CMK (cell line): ENCODE measurements around the gene ZNF609.

Source experiments
- DNase-seq: peaks from one replicate; pipeline ENCODE4 v3.0.0-alpha.2; 2010; ENCODE audit warnings: low read depth

Gene ZNF609

DNA sequence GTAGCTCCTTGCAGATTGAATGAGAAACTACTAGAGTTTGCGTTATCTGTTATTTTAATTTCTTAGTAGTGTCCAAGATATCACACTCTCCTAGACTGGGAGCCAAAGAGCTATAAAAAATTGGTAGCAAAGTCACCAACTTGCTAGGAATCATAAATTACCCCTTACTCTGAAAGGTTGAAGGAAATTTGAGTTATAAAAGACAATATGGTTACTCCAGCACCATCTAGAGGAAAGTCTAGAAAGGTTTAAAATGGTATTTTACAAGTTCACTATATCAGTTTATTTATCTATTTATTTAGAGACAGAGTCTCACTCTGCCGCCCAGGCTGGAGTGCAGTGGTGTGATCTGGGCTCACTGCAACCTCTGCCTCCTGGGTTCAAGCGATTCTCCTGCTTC lies 193.4 kb downstream of the ZNF609 start:
- DNase-seq: no peak

DNA sequence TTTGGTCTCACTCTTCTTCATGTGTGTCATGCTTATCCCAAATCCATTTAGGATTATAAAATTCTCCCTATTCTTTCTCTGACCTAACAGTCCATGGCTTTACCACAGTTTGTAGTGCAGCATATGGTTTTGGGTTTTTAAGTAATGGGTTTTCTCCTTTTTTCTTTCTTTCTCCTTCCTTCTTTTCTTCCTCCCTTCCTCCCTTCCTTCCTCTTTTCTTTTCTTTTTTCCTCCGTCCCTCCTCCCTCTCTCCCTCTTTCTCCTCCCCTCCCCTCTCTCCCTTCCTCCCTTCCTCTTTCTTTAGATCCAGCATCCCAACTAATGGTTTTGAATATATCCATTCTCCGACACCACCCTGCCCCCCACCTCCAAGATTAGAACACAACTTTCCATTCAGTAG lies 196.1 kb downstream of the ZNF609 start:
- DNase-seq: no peak

DNA sequence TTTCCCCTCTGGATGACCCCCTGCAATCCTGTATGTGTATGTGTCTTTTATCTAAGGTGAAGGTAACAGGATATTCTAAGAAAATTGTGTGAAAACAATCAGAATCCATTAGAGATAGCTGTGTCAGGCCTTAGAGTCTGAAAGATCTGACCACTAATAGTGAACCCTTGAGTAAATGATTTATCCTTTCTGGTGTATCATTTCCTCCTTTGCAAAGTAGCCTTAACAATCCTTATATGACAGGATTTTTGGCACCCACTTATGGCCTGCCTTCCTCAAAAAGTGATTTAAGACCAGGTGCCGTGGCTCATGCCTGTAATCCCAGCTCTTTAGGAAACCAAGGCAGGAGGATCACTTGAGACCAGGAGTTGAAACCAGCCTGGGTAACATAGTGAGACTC lies 204.8 kb downstream of the ZNF609 start:
- no peak for DNase-seq

DNA sequence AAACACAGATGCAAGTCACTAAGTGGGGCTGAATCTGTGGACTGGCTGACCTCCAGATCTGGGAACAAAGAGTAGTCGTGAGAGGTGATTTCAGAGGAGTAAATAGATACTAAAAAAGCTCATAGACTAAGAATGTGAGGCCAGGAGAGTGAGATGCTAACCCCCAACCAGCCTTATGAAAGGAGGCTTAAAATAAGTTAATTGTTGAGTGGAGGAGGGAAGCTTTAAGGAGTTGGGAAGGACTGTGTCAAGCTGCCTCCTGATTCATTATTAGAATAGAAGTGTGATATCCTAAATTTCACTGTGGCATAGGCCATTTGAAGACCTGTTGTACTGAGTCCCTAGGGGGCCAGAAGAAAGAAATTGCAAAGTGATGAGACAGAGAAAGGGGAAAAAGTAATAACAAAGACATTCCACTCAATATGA lies 207.4 kb downstream of the ZNF609 start:
- DNase-seq: no peak

DNA sequence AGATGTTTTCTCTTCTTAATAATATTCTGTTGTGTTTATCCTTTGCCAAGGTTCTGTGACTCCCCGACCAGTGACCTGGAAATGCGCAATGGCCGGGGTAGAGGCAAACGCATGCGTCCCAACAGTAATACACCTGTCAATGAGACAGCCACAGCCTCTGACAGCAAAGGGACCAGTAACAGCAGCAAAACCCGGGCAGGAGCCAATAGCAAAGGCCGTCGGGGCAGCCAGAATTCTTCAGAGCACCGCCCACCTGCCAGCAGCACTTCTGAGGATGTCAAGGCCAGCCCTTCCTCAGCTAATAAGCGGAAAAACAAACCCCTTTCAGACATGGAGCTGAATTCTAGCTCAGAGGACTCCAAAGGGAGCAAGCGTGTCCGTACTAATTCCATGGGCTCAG lies 213.5 kb downstream of the ZNF609 start:
- DNase-seq: no peak

DNA sequence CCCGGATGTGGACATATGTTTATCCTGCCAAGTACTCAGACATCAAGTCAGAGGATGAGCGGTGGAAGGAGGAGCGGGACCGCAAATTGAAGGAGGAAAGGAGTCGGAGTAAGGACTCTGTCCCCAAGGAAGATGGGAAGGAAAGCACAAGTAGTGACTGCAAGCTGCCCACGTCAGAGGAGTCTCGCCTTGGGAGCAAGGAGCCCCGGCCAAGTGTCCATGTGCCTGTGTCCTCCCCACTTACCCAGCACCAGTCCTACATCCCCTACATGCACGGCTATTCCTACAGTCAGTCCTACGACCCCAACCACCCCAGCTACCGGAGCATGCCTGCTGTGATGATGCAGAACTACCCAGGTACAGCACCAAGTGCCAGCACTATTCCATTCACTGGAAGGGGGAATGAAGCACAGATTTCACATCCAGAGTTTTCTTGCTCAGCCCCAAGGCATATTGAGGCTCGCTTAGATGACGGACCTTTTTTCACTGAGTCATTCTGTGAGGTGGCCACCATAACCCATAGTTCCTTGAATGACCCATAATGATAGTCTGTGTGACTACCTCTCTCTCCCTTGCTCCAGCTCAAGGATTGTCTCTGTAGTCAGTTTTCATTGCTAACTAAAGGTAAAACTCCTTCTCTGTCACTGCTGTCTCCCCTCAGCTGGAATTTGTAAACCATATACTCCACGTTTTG lies 217.9 kb downstream of the ZNF609 start:
- no peak for DNase-seq

DNA sequence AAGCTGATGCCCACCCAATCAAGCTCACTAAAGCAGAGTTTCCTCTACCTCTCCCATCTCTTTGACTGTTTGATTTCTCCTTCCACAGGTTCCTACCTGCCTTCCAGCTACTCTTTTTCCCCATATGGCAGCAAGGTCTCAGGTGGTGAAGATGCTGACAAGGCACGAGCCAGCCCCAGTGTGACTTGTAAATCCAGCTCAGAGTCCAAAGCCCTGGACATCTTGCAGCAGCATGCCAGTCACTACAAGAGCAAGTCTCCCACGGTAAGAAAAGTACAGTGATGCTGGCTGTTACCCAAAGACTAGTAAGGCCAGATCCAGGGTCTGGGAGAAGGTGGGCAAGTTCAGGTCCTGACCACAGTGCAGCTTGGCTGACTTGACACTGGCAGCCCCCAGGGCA lies 219.7 kb downstream of the ZNF609 start:
- DNase-seq: no peak

DNA sequence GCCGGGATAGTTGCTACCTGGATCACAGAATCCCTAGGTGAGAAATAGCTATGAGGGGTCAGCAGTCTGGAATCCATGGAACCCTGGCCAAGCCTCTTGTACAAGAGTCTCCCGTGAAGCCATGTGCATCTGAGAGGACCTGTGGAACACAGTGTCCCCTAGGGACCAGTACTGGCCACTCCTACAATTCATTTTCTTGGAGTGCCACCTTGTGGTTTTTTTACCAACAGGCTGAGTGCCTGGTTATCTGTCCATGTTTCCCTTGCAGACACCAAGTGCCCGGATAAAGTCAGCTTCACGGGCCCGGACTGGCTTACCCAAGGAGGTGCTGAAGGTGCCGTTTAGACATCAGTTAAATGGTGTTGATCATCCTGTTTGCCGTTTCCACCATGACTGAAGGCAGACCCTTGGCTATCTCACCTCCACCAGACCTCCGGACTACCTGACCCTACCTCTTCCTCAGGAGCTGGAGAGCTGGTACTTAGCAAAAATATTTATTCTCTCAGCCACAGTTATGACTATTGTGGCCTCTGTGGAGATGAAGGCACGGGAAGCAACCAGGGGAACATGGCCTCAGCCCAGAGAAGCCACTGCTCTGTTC lies 221.1 kb downstream of the ZNF609 start:
- DNase-seq: no peak

DNA sequence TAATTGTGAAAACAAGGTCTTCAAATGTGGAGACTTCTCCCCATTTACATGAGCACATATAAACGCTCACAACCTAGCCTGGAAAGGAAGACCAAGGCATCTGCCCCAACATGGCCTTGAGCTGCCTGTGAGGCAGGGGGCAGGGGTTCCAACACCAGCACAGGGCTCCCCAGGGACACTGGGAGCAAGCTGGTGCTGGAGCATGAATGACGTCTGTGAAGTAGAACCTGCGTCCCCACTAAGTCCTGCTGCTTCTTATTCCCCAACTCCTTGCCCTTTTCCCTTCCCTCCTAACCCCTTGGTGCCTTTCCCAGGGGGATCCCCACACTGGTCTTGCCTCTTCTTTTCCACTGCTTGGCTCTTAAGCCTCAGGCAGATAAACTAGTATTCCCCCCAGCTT lies 221.9 kb downstream of the ZNF609 start:
- no peak for DNase-seq

DNA sequence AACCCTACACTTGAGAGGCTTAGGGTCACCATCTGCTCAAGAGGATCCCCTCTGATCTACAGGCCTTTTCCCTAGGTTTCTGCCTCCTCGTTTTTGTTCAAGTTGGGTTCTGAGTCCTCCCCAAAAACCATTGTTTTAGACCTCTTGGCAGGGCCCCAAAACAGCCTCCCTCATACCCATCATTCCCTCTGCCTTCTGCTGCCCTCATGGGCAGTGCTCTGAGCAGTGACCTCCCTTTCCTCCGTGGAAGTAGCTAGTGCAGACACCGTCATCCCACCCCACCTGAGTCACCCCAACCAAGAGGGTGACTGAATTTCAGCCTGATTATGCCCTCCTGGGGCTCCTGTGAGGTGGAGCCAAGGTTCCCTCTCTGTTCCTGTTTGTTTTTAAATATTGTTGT lies 223.0 kb downstream of the ZNF609 start:
- DNase-seq: no peak

DNA sequence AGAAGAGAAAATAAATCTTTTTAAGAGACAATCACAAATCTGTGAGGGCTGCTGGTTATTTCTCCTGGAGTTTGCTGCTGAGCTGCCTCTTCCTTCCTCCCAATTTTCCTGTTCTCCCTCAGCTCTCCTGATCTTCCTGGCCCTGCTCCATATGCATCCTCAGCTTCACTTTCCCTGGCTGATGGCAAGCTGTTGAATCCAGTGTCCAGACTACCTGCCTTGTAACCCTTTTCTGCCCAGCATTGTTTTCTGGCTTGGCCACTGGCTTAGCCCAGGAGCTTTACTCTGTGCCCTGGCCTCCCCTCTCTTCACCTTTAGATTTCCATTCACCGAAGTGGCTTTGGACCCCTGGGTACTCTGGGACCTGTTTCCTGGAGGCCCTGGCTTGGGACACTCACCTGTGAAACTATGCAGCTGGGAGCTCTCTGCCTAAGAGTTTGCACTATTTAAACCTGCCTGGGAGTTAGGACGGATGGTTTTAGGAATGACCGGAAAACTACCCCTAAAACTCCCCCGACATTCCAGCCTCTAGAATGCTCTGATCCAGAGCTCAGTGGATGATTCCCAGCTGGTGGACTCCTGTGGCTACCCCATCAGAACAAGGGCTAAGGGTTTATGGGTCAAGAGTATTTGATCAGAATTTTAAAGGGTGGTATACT lies 225.0 kb downstream of the ZNF609 start:
- DNase-seq: no peak

DNA sequence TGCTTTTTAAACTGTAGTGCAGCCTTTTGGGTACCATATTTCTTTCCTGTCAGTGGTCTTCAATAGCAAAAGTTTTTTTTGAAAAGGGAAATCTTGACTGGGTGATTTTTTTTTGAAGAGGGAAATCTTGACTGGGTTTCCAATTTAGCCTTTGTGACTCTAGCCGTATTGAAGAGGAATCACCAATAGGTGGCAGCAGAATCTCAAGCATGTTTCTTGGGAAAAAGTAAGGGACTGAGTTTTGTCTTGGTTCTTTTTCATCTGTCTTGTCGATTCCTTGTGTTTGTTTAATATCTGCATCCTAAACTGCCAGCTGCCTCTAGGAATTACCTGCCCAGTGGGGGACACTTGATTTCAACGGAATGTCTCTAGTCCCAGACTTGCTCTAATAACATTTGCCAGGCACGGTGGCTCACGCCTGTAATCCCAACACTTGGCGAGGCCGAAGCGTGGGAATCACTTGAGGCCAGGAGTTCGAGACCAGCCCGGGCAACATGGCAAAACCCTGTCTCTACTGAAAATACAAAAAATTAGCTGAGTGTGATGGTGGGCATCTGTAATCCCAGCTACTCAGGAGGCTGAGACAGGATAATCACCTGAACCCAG lies 225.9 kb downstream of the ZNF609 start:
- DNase-seq: no peak

DNA sequence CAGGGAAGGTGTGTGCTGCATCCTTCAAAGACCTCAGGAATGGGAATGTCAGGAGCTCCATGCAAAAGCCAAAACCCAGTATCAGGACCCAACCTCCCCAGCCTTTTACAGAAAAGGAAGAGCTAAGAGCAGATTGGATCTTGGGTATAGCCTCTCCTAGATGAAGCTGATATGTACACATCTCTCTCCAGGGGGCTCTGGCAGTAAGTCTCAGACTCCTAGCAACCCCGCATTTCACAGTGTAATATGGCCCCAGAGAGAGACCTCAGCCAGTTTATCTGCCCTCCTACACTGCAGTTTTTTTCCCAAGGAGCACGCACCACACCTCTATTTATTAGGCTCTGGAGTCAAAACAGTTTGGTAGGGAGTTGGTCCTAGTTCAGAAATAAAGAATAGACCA lies 226.8 kb downstream of the ZNF609 start:
- no peak for DNase-seq

DNA sequence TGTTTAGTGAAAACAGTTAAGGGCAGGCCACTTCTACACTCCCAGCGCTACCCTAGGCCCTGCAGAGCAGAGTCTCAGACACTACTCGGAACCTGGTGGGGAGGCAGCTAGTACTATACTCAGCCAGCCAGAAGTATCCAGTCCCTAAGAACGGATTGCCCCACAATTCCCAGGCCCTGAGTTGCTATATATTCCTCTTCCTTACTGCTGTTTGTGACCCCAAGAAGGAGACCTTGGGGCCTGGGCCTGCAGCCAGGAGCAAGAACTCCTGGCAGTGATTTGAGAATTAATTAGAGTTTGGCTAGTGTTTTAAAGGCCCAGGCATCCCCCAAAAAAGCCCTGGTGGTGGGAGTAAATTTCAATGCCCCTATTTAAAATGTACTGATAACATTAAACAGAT lies 227.3 kb downstream of the ZNF609 start:
- no peak for DNase-seq

DNA sequence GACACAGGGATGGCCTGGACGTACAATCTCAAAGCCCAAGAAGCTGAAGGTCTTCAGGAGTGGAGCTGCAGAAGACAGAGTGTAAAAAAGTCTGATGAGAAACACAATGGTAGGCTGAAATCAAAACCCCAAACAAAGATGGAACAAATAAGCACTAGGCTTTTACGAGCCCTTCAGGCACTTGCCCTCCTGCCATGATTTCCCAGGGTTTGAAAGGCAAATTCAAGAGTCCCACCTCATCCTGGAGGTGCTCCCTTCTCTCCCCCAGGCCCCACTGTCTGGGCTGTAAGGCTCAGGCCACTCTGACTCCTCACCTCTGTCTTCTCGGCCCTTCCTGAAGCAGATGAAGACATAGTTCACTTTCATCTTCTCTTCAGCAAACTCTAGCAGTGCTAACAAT lies 228.4 kb downstream of the ZNF609 start:
- DNase-seq: no peak

DNA sequence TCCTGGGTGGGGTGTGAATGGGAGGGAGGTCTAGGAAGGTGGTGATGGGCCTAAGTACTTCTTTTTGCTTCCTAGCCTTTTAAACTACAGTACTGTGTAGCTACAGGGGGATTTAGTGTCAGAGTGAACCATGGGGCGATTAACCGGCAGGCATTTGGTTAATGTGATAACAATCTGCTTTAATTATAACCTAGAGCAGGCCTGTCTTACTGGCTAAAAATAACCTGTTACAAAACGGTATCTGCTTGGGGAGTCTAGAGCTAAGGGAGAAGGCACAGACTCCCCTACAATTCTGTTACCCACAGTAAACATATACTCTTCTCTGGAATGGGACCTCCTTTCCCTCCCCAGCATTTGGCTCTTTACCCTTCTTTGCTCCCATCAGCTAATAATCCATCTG lies 229.6 kb downstream of the ZNF609 start:
- DNase-seq: no peak

DNA sequence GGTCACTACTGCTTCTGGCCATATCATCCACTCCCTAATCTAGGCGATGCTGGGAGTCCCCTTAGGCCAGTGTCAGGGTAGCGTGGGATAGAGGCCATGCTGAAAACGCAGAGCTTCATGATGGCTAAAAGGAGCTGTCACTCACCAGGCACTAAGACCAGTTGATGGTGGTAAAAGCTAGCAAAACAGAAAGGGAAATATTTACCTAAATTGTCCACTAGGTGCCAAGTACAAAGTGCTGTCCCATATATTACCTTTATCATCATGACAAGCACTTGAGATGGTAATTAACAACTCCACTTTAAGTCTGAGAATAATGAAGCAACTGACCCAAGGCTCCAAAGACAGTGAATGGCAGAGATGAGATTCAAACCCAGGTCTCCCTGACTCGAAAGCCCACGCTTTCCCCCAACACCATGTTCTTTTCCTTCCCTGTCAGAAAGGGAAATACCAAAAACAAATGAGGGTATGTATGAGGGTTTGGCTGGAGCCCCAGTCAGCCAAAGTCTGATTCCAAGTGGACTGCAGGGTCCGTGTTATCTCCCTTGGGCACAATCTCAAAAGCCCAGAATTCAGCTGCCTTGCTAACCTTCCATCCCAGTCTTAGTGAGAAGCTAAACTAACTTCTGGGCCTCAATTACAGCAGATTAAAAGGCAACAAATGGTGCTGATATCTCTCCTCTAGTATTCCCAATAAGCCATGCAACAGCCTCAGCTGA lies 230.4 kb downstream of the ZNF609 start:
- no peak for DNase-seq

DNA sequence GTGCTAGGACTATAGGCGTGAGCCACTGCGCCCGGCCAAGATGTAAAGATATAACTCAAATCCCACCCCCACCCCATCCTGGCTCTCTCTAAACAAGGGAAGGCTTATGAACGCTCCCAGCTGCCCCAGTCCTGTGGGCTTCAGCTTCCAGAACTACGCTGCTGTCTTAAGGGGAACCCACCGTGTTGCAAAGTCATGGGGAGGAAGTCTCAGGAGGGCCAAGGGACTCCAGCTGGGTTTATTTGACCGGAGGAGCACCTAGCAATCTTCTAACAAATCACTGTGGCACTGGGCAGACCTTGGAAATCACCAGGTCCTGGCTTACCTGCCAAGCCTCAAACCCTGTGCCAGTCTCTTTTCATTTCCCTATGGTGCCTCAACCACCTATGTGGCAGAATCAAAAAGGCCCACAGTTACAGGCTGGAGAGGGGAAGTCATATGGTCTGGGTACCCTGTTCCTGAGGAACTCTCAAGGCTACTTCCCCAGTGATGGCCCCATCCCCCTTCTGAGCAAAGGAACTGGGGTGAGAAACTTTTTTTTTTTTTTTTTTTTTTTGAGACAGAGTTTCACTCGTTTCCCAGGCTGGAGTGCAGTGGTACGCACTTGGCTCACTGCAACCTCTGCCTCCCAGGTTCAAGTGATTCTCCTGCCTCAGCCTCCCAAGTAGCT lies 231.7 kb downstream of the ZNF609 start:
- no peak for DNase-seq

DNA sequence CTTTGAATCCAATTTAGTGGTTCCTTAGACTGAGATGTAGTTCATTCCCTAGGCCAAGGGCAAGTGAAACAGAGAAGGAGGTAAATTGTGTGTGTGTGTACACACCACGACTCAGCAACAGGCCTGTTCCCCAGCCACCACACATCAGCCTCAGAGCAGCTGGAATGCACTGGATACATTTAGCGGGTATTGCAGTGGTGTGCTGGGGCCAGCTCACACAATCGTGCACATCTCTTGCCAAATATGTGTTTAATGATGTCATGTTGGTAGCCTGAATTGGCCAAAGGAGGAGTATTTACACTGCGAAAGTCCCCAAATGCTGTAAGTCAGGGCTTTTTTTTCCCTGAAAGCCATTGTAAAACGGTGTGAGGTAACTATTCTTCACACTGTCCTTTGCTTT lies 232.8 kb downstream of the ZNF609 start:
- no peak for DNase-seq

DNA sequence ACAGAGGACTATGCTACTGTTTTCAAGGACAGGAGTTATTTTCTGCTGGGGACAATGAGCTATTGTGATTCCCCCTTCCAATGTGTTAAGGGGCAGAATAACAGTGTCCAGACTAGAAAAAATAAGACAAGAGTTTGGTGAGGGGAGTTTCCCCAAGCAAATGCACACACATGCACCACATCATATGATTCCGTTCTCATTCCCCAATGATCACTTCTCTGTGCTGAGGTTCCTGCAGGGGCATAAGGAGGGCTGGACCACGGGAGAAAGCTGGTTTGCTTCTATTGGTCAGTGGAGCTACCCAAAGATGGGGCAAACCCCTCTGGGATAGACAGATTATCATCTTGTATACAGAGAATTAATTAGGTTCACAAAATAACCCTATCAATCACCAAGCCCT lies 234.4 kb downstream of the ZNF609 start:
- no peak for DNase-seq

DNA sequence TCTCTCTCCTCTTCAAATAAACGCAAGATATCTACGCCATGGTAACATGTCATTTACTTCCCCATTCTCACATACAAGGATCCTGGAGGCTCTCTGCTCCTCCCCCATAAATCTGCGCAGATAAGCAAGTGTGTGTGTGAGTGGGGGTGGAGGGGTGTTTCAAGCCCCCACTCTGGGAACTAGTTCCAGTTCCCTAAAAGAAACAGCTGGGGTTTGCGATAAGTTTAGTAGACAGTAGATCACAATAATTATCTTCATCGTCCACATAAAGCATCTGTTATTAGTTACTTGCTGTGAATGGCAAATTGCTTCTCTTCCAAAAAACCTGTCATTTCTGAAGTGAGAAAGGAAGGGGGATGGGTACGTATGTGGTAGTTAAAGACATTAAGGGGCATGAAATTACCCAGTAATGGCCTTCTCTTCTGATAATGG lies 235.2 kb downstream of the ZNF609 start:
- DNase-seq: peak; percentile 94

DNA sequence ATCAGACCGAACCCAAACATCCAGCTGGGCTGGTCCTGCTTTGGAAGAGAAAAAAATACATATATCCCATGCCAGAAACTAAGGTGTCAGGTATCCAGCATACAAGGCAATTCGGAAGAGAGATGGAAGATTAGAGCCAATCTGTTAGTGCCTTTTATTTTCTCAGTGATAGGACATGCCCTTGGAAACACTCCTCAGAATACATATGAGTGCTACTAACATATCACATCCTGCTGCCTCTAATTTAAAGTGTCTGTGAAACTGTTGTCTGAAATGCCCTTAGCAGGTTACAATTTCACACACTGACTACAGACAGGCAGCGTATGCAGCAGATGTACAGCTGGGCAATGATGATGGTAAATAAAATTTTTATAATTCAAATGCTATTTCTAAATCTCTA lies 236.1 kb downstream of the ZNF609 start:
- DNase-seq: no peak
